Activated naive CD4-positive, alpha-beta T cell treated with anti-CD3 and anti-CD28 coated beads, Interleukin-2, amount 10 ng/mL, durations not matched to agents 7 days and 5 days (primary cell): ENCODE measurements around the gene TXK.
"Not testable (repeated sequence)": the region's sequence is repeated elsewhere in the genome, so short reads cannot be mapped to it uniquely, and the experiment has no call there.

Experiments used
- CTCF ChIA-PET: fragments of 350-600 bp; sonication (Branson Sonifier 250); formaldehyde crosslinking; loops from one replicate; lab custom pipeline; 2021; ENCODE audit warnings: antibody characterized with exemption; lab: Charles Lee
- DNase-seq: peaks from one replicate; pipeline ENCODE4 v3.0.0-alpha.2; 2020
- H3K27ac Mint-ChIP-seq: one replicate; pipeline ENCODE4 v1.8.0; 2021; ENCODE audit warnings: mild to moderate bottlenecking, moderate library complexity, mixed read lengths
- H3K27me3 Mint-ChIP-seq: one replicate; pipeline ENCODE4 v1.8.0; 2021; ENCODE audit warnings: mild to moderate bottlenecking, mixed read lengths
- H3K36me3 Mint-ChIP-seq: one replicate; pipeline ENCODE4 v1.8.0; 2021; ENCODE audit warnings: mixed read lengths
- H3K4me1 Mint-ChIP-seq: one replicate; pipeline ENCODE4 v1.8.0; 2021; ENCODE audit warnings: mixed read lengths
- H3K4me3 Mint-ChIP-seq: one replicate; pipeline ENCODE4 v1.8.0; 2021; ENCODE audit warnings: mild to moderate bottlenecking, moderate library complexity, mixed read lengths
- H3K9me3 Mint-ChIP-seq: one replicate; pipeline ENCODE4 v1.8.0; 2021; ENCODE audit warnings: mixed read lengths

TXK gene

DNA sequence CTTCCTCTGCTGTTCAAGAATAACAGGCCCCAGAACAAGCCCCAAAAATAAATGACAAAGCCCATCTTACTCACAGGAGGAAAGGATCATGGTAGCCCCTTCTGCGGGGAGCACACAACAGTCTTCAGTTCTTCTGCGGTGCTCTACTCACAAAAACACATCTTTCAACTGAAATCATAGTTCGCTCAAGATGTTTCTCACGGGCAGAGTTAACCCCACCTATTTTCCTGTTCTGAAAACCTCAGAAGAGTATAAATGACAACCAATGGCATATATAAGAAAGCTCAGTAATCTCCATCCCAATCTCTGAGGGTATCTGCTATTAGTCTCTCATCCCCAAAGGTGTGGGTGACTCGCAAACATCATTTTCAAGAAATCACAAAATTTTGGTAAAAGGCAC, at the start of gene TXK:
Gene TXK, minus strand, starts transcription at position 170 of the 400 bp plus-strand sequence. Its CDS starts 80 bp downstream, at position 90.
- Mint-ChIP-seq H3K9me3 (no peaks in the 10 kb centered on the region), H3K36me3 (peaks cover 55% of the 10 kb centered on the region), H3K4me3 (peak within 1 kb of the TSS; percentile 94)

GRCh38 chr4:48180234-48180633, 46.2 kb upstream of the TXK start:
- Mint-ChIP-seq H3K36me3 (no peaks in the 10 kb centered on the region), H3K27ac (no peak overlapping the region), H3K4me3 (no peak overlapping the region), H3K9me3 (peaks cover 4% of the 10 kb centered on the region), H3K4me1 (no peaks in the 10 kb centered on the region), H3K27me3 (no peaks in the 10 kb centered on the region)
- DNase-seq, result no peak
- CTCF ChIA-PET, result no interaction called here

More for the DNA sequence above, at the start of gene TXK:
- Mint-ChIP-seq H3K27me3 (no peaks in the 10 kb centered on the region), H3K4me1 (peaks cover 80% of the 10 kb centered on the region), H3K27ac (peak within 1 kb of the TSS; percentile 99)
- CTCF ChIA-PET, result no interaction called here
- peak; percentile 48 for DNase-seq

DNA sequence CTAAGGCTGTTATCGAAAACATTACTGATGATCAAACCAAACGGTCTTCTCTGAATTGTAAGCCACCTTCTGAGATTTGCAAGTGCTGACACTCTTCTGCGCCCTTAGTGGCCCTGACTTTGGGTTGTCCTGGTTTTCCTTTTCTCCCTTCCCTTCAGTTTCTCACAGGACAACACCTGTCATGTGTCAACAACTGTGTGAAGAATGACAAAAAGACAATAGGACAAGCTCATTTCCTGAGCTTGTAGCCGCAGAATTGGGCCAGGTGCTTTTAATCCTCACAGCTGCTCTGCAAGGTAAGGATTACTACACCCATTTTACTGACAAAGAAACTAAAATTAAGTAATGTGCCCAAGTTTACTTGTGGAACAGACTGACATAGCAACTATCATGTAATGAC, 44.9 kb upstream of the TXK start:
- DNase-seq, result no peak
- CTCF ChIA-PET, result no interaction called here
- Mint-ChIP-seq H3K9me3 (peaks cover 4% of the 10 kb centered on the region), H3K4me3 (no peak overlapping the region), H3K4me1 (no peaks in the 10 kb centered on the region), H3K27me3 (no peaks in the 10 kb centered on the region), H3K27ac (peak overlapping the region; percentile 69), H3K36me3 (no peaks in the 10 kb centered on the region)

DNA sequence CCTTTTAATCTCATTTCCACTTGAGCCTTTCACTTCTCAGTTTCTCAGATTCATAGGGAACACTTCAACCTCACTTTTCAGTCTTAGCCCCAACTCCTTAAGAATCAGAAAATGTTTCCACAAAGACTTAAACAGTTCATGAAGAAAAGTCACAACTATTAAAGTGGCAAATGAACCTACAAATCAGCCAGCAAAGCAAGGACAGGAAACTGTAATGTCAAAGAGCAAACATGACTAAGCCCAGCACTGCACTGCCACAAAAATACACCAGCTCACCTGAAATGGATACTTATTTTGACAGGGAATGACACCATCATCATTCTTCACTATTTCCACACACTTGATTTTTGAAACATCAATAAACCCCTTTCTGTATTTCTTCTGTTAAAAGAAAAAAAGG, 41.8 kb upstream of the TXK start:
- no peaks in the 10 kb centered on the region for H3K36me3 Mint-ChIP-seq
- DNase-seq, result no peak
- H3K27ac Mint-ChIP-seq, result no peak overlapping the region
- H3K4me1 Mint-ChIP-seq, result no peaks in the 10 kb centered on the region
- CTCF ChIA-PET, result interaction anchor here (1.9 kb wide), 1 partner anchor 27 kb away, joined by 5 read pairs; no protein-coding TSS in a partner anchor
- H3K9me3 Mint-ChIP-seq, result peaks cover 4% of the 10 kb centered on the region
- no peaks in the 10 kb centered on the region for H3K27me3 Mint-ChIP-seq
- H3K4me3 Mint-ChIP-seq, result no peak overlapping the region

- Mint-ChIP-seq H3K36me3 (no peaks in the 10 kb centered on the region), H3K4me3 (no peak overlapping the region)
- CTCF ChIA-PET, result interaction anchor here (1.9 kb wide), 1 partner anchor 28 kb away, joined by 5 read pairs; no protein-coding TSS in a partner anchor
These were observed 41.3 kb upstream of the TXK start for GRCh38 chr4:48175328-48175727.

DNA sequence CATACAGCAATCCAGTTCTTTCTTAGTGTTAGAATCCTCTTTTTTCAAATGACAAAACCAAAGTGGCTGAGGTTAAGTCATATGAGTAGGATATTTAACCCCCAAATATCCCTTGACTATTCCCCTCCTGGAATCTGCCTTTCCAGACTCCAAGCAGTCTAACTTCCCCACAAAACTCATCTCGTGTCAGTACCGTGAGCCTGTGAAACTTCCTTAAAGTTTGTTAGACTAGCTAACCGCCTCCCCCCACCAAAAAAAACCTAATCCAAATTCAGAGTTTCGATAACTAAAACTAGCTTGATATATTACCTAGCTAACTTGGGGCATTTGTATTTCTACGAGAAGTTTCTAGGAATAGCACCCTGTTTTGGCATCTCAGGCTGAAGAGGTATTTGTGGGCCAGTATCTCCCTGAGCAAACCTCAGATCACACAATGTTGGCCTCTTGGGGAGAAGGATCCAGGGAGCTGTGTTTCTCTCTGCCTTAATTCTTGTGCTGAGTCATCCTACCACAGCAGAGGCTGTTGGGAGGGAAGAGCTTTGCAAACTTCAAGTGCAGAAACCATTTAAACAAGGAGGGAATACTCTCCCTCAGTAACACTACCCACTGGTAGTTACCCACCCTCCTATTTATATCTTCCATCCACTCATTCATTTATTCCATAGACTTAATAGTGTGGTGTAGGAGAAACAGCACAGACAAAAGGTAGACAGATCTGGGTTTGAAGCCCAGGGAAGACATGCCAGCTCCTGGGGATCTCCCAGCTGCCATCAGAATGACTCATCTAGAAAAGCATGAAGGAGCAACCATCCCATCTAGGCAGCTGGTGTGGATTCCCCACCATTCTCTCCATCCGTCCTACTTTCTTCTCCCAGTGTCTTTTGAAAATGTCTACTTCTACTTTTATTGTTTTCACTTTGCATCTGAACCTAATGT, 39.3 kb upstream of the TXK start:
- Mint-ChIP-seq H3K27me3 (no peaks in the 10 kb centered on the region), H3K9me3 (peaks cover 4% of the 10 kb centered on the region), H3K4me3 (no peak overlapping the region), H3K4me1 (no peaks in the 10 kb centered on the region), H3K27ac (no peak overlapping the region), H3K36me3 (no peaks in the 10 kb centered on the region)
- DNase-seq, result no peak
- CTCF ChIA-PET, result no interaction called here

More at GRCh38 chr4:48175328-48175727, 41.3 kb upstream of the TXK start:
- Mint-ChIP-seq H3K4me1 (no peaks in the 10 kb centered on the region), H3K27ac (no peak overlapping the region), H3K9me3 (peaks cover 4% of the 10 kb centered on the region), H3K27me3 (no peaks in the 10 kb centered on the region)
- DNase-seq, result no peak

DNA sequence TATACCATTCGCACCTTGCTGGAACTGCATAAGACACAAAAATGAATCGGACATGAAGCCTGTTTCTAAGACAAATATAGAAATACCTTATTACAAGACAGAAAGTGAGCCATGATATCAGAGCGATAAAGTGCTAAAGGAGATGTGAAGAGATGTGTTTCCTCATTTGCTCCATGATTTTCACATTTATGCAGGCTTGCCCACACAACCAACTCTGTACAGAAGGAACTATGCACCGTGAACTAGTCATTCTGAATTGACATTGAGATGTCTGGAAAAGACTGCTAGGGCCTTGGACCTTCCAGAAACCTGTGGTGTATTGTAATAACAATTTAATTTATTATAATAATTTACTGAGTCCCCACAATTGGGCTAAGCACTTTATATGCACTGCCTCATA, 38.6 kb upstream of the TXK start:
- CTCF ChIA-PET, result no interaction called here
- no peaks in the 10 kb centered on the region for H3K27me3 Mint-ChIP-seq

DNA sequence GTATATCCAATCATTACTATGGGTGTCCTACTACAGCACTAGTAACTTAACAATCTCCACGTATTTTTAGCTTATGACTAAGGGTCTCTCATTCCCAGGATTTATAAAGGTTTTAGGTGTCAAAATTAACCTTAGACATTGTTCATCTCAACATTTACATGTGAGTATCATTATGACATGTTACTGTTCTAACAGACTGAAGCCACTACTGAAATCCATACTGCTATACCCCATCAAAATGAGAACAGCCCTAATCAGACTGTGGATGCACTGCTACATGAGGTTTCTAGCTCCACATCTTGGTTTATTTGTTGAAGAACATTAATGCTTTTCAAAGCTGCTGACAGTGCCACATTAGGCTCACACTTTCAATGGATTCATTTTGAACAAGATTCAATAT, 35.6 kb upstream of the TXK start:
- H3K36me3 Mint-ChIP-seq, result no peaks in the 10 kb centered on the region
- no peaks in the 10 kb centered on the region for H3K9me3 Mint-ChIP-seq
- H3K4me1 Mint-ChIP-seq, result no peaks in the 10 kb centered on the region
- H3K27me3 Mint-ChIP-seq, result no peaks in the 10 kb centered on the region
- CTCF ChIA-PET, result no interaction called here
- H3K4me3 Mint-ChIP-seq, result no peak overlapping the region
- no peak for DNase-seq
- no peak overlapping the region for H3K27ac Mint-ChIP-seq

More for the DNA sequence above, 38.6 kb upstream of the TXK start:
- H3K4me3 Mint-ChIP-seq, result no peak overlapping the region
- no peak overlapping the region for H3K27ac Mint-ChIP-seq
- H3K36me3 Mint-ChIP-seq, result no peaks in the 10 kb centered on the region
- DNase-seq, result no peak
- no peaks in the 10 kb centered on the region for H3K9me3 Mint-ChIP-seq
- H3K4me1 Mint-ChIP-seq, result no peaks in the 10 kb centered on the region

- H3K9me3 Mint-ChIP-seq, result no peaks in the 10 kb centered on the region
- no peaks in the 10 kb centered on the region for H3K36me3 Mint-ChIP-seq
- H3K27me3 Mint-ChIP-seq, result no peaks in the 10 kb centered on the region
- CTCF ChIA-PET, result no interaction called here
- peaks cover 3% of the 10 kb centered on the region for H3K4me1 Mint-ChIP-seq
- DNase-seq, result no peak
- H3K4me3 Mint-ChIP-seq, result no peak overlapping the region
- no peak overlapping the region for H3K27ac Mint-ChIP-seq
These were observed 33.7 kb upstream of the TXK start for GRCh38 chr4:48167538-48168263.

DNA sequence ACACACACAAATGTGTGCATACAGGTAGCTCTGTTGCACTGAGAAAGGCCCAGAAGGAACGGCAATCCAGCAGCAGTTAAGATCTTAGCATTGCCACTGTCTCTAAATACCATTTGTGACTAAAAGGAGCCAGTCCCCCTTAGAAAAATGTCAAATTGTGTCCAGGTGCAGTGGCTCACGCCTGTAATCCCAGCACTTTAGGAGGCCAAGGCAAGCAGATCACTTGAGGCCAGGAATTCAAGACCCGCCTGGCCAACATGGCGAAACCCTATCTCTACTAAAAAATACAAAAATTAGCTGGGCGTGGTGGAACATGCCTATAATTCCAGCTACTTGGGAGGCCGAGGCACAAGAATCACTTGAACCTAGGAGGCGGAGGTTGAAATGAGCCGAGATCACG, 30.5 kb upstream of the TXK start:
- DNase-seq, H3K27ac Mint-ChIP-seq, H3K4me3 Mint-ChIP-seq, H3K4me1 Mint-ChIP-seq, H3K9me3 Mint-ChIP-seq, H3K36me3 Mint-ChIP-seq, CTCF ChIA-PET, H3K27me3 Mint-ChIP-seq: not testable (repeated sequence)

GRCh38 chr4:48163746-48164145, 29.7 kb upstream of the TXK start:
- Mint-ChIP-seq H3K27ac (no peak overlapping the region), H3K27me3 (no peaks in the 10 kb centered on the region), H3K4me3 (no peak overlapping the region), H3K36me3 (no peaks in the 10 kb centered on the region), H3K4me1 (peaks cover 3% of the 10 kb centered on the region), H3K9me3 (peaks cover 2% of the 10 kb centered on the region)
- CTCF ChIA-PET, result no interaction called here
- DNase-seq, result no peak

DNA sequence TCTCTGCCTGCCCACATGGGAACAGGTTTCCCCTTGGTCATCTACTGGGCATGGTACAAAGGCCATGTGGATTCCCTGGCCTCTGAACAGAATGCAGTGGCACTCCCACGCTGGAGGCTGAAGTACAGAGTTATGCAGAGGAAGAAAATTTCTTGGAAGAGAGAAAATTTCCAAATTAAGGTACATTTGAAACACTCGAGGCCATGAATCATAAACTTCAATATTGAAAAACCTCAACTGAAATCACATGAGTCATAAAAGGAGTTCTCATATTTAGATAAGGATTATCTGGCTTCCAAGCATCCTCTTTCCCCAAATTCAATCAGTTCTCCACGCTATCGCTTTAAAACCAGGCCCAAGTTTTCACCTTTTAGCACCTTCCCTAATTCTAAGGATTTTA, 28.1 kb upstream of the TXK start:
- H3K36me3 Mint-ChIP-seq, result no peaks in the 10 kb centered on the region
- peaks cover 2% of the 10 kb centered on the region for H3K9me3 Mint-ChIP-seq
- H3K27ac Mint-ChIP-seq, result no peak overlapping the region
- no peaks in the 10 kb centered on the region for H3K27me3 Mint-ChIP-seq
- H3K4me1 Mint-ChIP-seq, result peaks cover 3% of the 10 kb centered on the region
- CTCF ChIA-PET, result no interaction called here
- no peak for DNase-seq
- no peak overlapping the region for H3K4me3 Mint-ChIP-seq

DNA sequence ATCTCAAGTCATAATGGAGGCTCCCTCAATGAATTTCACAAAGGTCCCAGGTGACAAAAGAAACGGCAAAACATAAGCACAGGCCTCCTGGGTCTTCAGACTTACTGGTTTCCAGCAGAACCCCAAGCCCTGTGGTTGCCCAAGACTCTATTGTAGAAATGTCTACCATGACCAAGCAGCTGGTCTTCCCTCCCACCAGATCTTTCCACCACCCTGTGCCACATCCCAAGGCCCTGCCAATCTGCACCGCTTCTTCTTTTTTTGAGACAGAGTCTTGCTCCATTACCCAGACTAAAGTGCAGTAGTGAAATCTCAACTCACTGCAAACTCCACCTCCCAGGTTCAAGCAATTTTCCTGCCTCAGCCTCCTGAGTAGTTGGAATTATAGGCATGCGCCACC, 23.2 kb upstream of the TXK start:
- Mint-ChIP-seq H3K4me1 (no peaks in the 10 kb centered on the region), H3K4me3 (no peak overlapping the region), H3K9me3 (peaks cover 15% of the 10 kb centered on the region), H3K36me3 (peaks cover 5% of the 10 kb centered on the region), H3K27me3 (no peaks in the 10 kb centered on the region), H3K27ac (no peak overlapping the region)
- DNase-seq, result no peak
- CTCF ChIA-PET, result no interaction called here

DNA sequence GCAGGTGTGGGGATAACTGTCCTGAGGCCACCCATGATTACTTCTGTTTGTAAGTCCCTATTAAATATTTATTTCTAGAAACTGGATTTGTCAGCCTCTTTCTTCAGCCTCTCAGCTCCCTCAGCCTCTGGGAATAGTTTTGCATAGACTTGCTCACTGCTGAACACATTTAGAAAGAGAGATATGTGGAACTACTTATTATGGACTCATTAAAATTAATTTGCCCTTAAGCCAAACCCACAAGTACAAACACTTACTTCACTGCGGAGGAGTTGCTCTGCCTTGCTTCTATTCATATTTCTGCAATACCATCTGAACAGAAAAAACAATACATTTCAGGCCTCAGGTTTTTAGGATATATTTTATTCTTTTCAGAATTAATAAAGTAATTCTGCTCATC, 22.4 kb upstream of the TXK start:
- Mint-ChIP-seq H3K4me3 (no peak overlapping the region), H3K4me1 (no peaks in the 10 kb centered on the region), H3K27me3 (no peaks in the 10 kb centered on the region), H3K9me3 (peaks cover 15% of the 10 kb centered on the region), H3K27ac (no peak overlapping the region), H3K36me3 (peaks cover 5% of the 10 kb centered on the region)
- DNase-seq, result no peak
- CTCF ChIA-PET, result no interaction called here
